Measurements from ENCODE around the gene KCTD5. TPM values are rescaled to one million over a fixed set of nuclear protein-coding genes. Genes with fewer than 3 reads are reported as not detected.

The KCTD5 gene
- total and polyA plus RNA-seq, 2 of the 8 experiments (the other 6 are each of a cell fraction or from before 2014, with no cell fraction given), result 26.6 to 31.8 TPM

- DNase-seq (ENCODE audit: low read depth in 1 of 2, low spot score in 2 of 2), result no peak
- Histone ChIP-seq H2AFZ (ENCODE audit: low read length) (no peak overlapping the region), H3K27me3 (replicated peaks in 1 of 4; ENCODE audit: control insufficient read depth in 3 of 4, extremely low read depth in 1 of 4, insufficient read depth in 3 of 4, low read length in 3 of 4) (no peaks in the 10 kb centered on the region), H3K23ac (ENCODE audit: insufficient read length) (no peak overlapping the region), H4K8ac (ENCODE audit: extremely low read depth, insufficient read depth, low read length) (no peak overlapping the region), H4K91ac (replicated peaks; ENCODE audit: insufficient read length, low read length) (no peak overlapping the region), H3K23me2 (ENCODE audit: low read depth, low read length) (peaks cover 2% of the 10 kb centered on the region; the same call in 1 of the 2 replicates), H3K4me1 (replicated peaks in 1 of 4; ENCODE audit: control insufficient read depth in 3 of 4, insufficient read depth in 4 of 4, low read length in 3 of 4) (no peaks in the 10 kb centered on the region), H4K5ac (ENCODE audit: insufficient read length, low read depth, low read length) (no peak overlapping the region), H3K4me3 (ENCODE audit: extremely low read depth in 1 of 4, insufficient read depth in 2 of 4, low read depth in 3 of 4, low read length in 4 of 4) (no peak overlapping the region), H3K9me3 (ENCODE audit: insufficient read depth in 2 of 2, low read depth in 1 of 2, low read length in 1 of 2) (no peaks in the 10 kb centered on the region), H3K4ac (replicated peaks; ENCODE audit: insufficient read length, low read depth, low read length) (no peak overlapping the region), H3K36me3 (ENCODE audit: control insufficient read depth in 2 of 4, insufficient read depth in 4 of 4, low read length in 3 of 4) (peaks cover 4 to 15% (median 11%) of the 10 kb centered on the region in 4 experiments; a peak in 5 of 8 replicates), H3K4me2 (ENCODE audit: insufficient read depth in 1 of 2, low read depth in 2 of 2, low read length in 2 of 2) (no peak overlapping the region), H3K27ac (ENCODE audit: low read depth, low read length) (no peak overlapping the region), H3K18ac (ENCODE audit: extremely low read depth, low read length) (no peak overlapping the region), H2BK15ac (ENCODE audit: low read length) (no peak overlapping the region), H3K79me2 (ENCODE audit: control insufficient read depth in 1 of 2, insufficient read depth in 2 of 2, low read length in 2 of 2) (no peaks in the 10 kb centered on the region), H2AK5ac (ENCODE audit: low read depth, low read length) (no peak overlapping the region), H2BK20ac (ENCODE audit: low read length) (no peak overlapping the region), H2BK12ac (ENCODE audit: low read depth, low read length) (no peak overlapping the region), H4K20me1 (replicated peaks in 1 of 2; ENCODE audit: control insufficient read depth in 1 of 2, insufficient read depth in 2 of 2, low read length in 2 of 2) (peaks cover 4 to 23% of the 10 kb centered on the region in 2 experiments), H3K79me1 (ENCODE audit: low read depth, low read length) (no peaks in the 10 kb centered on the region), H3K14ac (ENCODE audit: insufficient read length) (no peak overlapping the region), H2BK5ac (ENCODE audit: low read depth, low read length) (no peak overlapping the region), H3K56ac (replicated peaks; ENCODE audit: insufficient read length, low read depth, low read length) (no peak overlapping the region), H2BK120ac (replicated peaks; ENCODE audit: low read depth, low read length) (no peak overlapping the region), H3K9ac (replicated peaks in 1 of 4; ENCODE audit: extremely low read depth in 1 of 4, low read depth in 3 of 4, low read length in 3 of 4) (no peak overlapping the region)
- 95% methylated on average over 14 of the region's 14 CpGs; no CpG with 5 or more reads in 1 of the 2 experiments for WGBS, 2 experiments (ENCODE audit: extremely low coverage in 1 of 2, insufficient coverage in 1 of 2, insufficient read length in 1 of 2, insufficient replicate concordance in 2 of 2, low coverage in 1 of 2, low lambda C conversion rate in 2 of 2, missing lambda C conversion rate in 1 of 2)
- no peak for FAIRE-seq
- no peak for TF ChIP-seq GABPA (IDR thresholded peaks at IDR 0.05; ENCODE audit: borderline replicate concordance, insufficient read depth, low read length)
- no peak for TF ChIP-seq KDM5A (IDR thresholded peaks at IDR 0.05; ENCODE audit: low read length)
- no peak for TF ChIP-seq PHF8 (conservative IDR thresholded peaks at IDR 0.05; ENCODE audit: low read depth, low read length)
- TF ChIP-seq ZNF274 (IDR thresholded peaks at IDR 0.05; ENCODE audit: borderline replicate concordance, extremely low read depth, low read length), result no peak
- ChIA-PET POLR2A (ENCODE audit: partially characterized antibody) (interaction anchor here (0.8 to 3.4 kb wide), 5 partner anchors 9 to 61 kb away, joined by 3 to 9 read pairs (median 4); partner anchors contain the start of genes KCTD5 and PRSS27), CTCF (ENCODE audit: partially characterized antibody) (interaction anchor here (0.6 to 1.8 kb wide), 2 partner anchors 9 to 356 kb away, joined by 3 read pairs; no protein-coding TSS in a partner anchor)
Measured at GRCh38 chr16:2708290-2708639, 25.9 kb downstream of the KCTD5 start.
